GM21737 (cell line): ENCODE results near the gene GALT.

Source experiments
- ATAC-seq: cut with Tn5 transposase; IDR thresholded peaks from one replicate; pipeline ENCODE4 v1.9.1; 2021; ENCODE audit warnings: mild to moderate bottlenecking, moderate library complexity; ENCODE audit not compliant: unreplicated experiment

Gene GALT

GRCh38 chr9:34646211-34647083, at the start of gene GALT:
TSS of gene GALT (plus strand) at chr9:34646675. CDS start at chr9:34646705, 30 bp downstream.
- ATAC-seq, result peak; percentile 89

- no peak for ATAC-seq
Observed at GRCh38 chr9:34599546-34599945, 46.9 kb upstream of the GALT start.

GRCh38 chr9:34600908-34601307, 45.6 kb upstream of the GALT start:
- ATAC-seq, result no peak

- ATAC-seq, result no peak
Observed at GRCh38 chr9:34601937-34602573, 44.4 kb upstream of the GALT start.

- peak; percentile 59 for ATAC-seq
Observed at GRCh38 chr9:34603610-34604231, 42.8 kb upstream of the GALT start.

GRCh38 chr9:34606190-34606589, 40.3 kb upstream of the GALT start:
- ATAC-seq, result no peak

GRCh38 chr9:34606905-34607304, 39.6 kb upstream of the GALT start:
- ATAC-seq, result no peak

- no peak for ATAC-seq
Observed at GRCh38 chr9:34607331-34607730, 39.1 kb upstream of the GALT start.

- no peak for ATAC-seq
Observed at GRCh38 chr9:34610434-34611206, 35.9 kb upstream of the GALT start.

- ATAC-seq, result peak; percentile 10
Observed at GRCh38 chr9:34611251-34611810, 35.1 kb upstream of the GALT start.

GRCh38 chr9:34611811-34612787, 34.4 kb upstream of the GALT start, which contains the start of gene RPP25L:
TSS of gene RPP25L (minus strand) at chr9:34612097. CDS start at chr9:34611296, 801 bp downstream.
- ATAC-seq, result peak; percentile 84

GRCh38 chr9:34612788-34613390, 33.6 kb upstream of the GALT start:
- ATAC-seq, result peak; percentile 50

GRCh38 chr9:34615132-34615531, 31.3 kb upstream of the GALT start:
- no peak for ATAC-seq

GRCh38 chr9:34620061-34620994, 26.1 kb upstream of the GALT start, which contains the start of gene DCTN3:
TSS of gene DCTN3 (minus strand) at chr9:34620495. CDS start at chr9:34620464, 31 bp downstream.
- peak; percentile 98 for ATAC-seq

GRCh38 chr9:34623374-34624235, 22.9 kb upstream of the GALT start:
- ATAC-seq, result no peak

- no peak for ATAC-seq
Observed at GRCh38 chr9:34624475-34625185, 21.8 kb upstream of the GALT start.
